ENCODE results near the gene WRAP73.
A peak's percentile ranks its signal among the peaks of the same experiment; 100 is the strongest.
"Not testable (repeated sequence)": the region's sequence is repeated elsewhere in the genome, so short reads cannot be mapped to it uniquely, and the experiment has no call there.

WRAP73 gene

GRCh38 chr1:3627515-3628253, 22.2 kb downstream of the WRAP73 start:
- no peak for DNase-seq

- no peak for DNase-seq
Observed at GRCh38 chr1:3626025-3626424, 23.9 kb downstream of the WRAP73 start.

- DNase-seq: peak; percentile 44
Observed at GRCh38 chr1:3625151-3625907, 24.6 kb downstream of the WRAP73 start.

GRCh38 chr1:3624200-3625136, 25.4 kb downstream of the WRAP73 start, which contains the start of gene TPRG1L:
TPRG1L (plus strand) TSS chr1:3625015; CDS start chr1:3625073, 58 bp downstream.
- DNase-seq: peak; percentile 99

- DNase-seq: no peak
Observed at GRCh38 chr1:3623441-3624199, 26.3 kb downstream of the WRAP73 start.

- not testable (repeated sequence) for DNase-seq
Observed at GRCh38 chr1:3622102-3622501, 27.8 kb downstream of the WRAP73 start.

GRCh38 chr1:3621151-3621671, 28.7 kb downstream of the WRAP73 start:
- not testable (repeated sequence) for DNase-seq

- DNase-seq: no peak
Observed at GRCh38 chr1:3620708-3621107, 29.2 kb downstream of the WRAP73 start.

- peak; percentile 83 for DNase-seq
Observed at GRCh38 chr1:3618881-3619671, 30.8 kb downstream of the WRAP73 start.

- DNase-seq: no peak
Observed at GRCh38 chr1:3618531-3618880, 31.4 kb downstream of the WRAP73 start.

GRCh38 chr1:3617806-3618345, 32.0 kb downstream of the WRAP73 start:
- DNase-seq: no peak

- DNase-seq: no peak
Observed at GRCh38 chr1:3616861-3617260, 33.0 kb downstream of the WRAP73 start.

GRCh38 chr1:3614755-3615742, 34.9 kb downstream of the WRAP73 start:
- DNase-seq: peak; percentile 38

- no peak for DNase-seq
Observed at GRCh38 chr1:3612123-3612522, 37.8 kb downstream of the WRAP73 start.

GRCh38 chr1:3611170-3612019, 38.5 kb downstream of the WRAP73 start, which contains the start of gene MEGF6:
MEGF6 (minus strand) TSS chr1:3611508; CDS start chr1:3611268, 240 bp downstream.
- peak; percentile 75 for DNase-seq

GRCh38 chr1:3610527-3611169, 39.3 kb downstream of the WRAP73 start:
- no peak for DNase-seq

GRCh38 chr1:3609769-3610526, 40.0 kb downstream of the WRAP73 start:
- DNase-seq: no peak

Data from stimulated activated CD8-positive, alpha-beta memory T cell treated with anti-CD3 and anti-CD28 coated beads, Interleukin-4, amount 100 ng/mL, for 48 hours (primary cell).